DMS79 treated with DMSO at 0.1 percent for 48 hours (cell line): ENCODE results near the gene DLX5.

Source experiments
- DNase-seq: peaks from one replicate; lab custom pipeline; 2025; lab: John Stamatoyannopoulos, UW

Gene DLX5

DNA sequence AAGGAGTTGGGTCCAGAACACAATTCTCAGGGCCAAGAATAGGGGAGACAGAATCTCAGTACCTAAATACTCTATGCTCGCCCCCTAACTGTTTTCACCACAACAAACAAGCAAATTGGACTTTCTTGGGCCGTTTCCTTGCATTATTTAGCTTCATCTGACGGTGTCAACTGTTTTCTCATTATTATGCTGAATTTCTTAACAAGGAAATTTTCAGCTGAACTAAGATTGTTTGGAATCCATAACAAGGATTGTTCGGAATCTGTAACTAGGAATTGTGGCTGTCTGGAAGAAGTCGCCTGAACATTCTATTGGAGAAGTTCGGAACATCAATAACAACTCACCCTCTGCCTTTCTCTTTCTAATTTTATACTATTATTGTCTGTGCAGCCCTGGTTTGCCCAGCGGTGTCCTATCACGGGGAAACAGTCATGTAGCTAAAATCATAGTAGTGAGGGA lies 34.7 kb downstream of the DLX5 start:
- no peak for DNase-seq

DNA sequence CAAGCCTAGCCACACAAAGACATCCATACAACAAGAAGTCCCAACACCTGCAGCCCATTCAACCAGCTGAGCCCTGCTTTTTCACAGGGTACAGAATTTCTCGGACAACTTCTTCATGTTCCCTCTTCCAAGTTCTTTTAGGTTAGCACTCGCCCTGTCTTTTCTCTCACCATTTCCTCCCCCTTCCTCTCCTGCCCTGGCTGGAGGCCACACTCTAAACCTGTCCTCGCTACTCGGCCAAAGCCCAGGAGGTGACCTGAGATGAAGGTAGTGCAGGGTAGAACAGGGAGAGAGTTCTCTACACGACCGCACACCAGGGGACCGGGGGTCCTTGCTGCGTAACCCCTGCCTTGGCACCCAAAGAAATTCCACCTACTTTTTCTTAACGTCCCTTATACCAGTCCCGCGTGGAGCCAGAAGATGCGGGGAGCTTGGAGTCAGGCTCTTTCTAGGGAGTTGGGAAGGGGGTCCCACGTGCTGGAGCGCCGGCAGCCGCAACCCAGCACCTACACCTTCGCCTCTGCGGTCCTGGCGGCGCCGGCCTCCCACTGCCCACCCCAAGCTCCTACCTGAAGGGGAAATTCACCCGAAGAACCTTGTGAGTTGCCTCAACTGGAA lies 35.3 kb downstream of the DLX5 start:
- no peak for DNase-seq

GRCh38 chr7:96987719-96988118 lies 36.9 kb downstream of the DLX5 start:
- DNase-seq = no peak

DNA sequence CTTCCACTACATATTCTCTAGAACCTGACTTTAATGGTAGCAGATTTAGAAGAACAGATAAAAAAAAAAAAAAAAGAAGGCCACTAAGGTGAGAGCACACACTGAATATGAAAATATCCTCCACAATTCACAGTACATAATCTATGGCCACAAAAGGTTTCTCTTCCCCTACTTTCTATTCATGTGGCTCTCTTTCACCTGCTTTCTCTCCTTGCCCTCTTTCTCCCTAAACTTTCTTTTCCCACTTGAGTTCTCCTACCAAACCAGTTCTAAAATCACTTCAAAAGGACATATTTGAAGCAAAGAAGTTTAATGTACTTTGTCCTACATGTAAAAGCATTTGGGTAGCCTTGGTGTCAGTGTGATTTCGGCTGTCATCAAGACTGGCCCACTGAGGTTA lies 37.7 kb downstream of the DLX5 start:
- no peak for DNase-seq

DNA sequence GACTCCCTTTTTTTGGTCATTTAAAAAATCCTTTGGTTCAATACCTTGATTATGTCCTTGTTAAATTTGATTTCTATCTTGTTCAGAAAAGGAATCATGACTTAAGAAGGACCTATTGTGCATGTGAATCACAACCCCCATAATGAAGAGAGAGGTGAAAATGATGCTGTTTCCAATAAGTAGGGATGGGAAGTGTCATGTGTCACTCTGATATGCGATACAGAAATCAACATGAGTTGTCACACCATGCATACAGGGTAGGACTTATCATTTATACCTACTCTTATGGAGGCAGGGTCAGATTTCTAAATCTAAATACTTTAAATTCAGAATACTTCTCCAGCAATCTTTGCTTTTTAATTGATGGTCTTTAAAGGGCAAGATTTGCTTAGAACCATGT lies 38.6 kb downstream of the DLX5 start:
- no peak for DNase-seq

DNA sequence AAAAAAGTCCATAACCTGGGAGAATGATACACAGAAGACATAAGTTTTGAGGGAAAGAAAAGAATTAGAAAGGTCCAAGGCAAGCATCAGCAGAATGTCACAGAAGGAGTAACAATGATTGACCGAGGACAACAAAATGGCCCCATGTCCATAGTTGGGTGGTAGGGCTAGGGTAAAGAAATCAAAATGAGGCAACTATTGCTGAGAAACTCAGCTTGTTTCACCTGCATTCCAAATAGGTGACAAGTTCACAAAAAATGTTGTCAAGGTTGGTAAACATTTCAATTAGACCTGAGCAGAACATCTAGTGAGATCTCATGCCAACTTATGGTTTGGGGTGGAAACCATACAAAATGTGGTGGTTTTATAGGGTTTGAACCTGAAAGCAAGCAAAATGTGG lies 42.0 kb downstream of the DLX5 start:
- DNase-seq = no peak

DNA sequence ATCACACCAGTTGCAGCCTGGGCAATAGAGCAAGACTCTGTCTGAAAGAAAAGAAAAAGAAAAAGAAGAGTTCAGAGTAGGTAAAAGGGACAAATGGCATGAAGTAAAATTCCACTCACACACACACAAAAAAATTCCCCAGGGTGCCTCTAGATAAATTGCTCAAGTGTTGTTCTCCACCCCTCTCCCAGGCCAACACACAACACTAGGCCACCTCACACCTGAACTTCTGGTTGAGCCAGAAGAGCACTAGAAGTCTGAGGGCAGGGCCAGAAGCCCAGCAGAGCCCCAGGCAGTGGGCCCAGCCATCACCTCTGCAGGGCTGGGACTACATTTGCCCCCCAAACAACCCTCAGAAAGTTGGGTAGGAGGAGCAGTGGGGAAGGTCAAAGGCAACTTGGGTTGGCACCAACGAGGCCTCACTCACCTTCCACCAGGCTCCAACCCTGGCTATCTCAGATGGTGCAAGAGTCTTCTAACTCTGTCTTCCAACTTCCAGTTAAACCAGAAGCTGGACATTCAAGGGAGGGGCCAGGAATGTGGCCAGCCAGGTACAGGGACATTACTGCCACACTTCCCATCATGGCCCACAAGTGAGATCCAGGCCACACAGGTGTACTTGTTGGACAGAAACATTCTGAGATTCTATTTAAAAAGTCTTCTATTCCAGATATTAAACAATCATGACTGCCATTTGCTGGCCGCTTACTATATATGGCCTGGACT lies 44.9 kb downstream of the DLX5 start:
- no peak for DNase-seq

DNA sequence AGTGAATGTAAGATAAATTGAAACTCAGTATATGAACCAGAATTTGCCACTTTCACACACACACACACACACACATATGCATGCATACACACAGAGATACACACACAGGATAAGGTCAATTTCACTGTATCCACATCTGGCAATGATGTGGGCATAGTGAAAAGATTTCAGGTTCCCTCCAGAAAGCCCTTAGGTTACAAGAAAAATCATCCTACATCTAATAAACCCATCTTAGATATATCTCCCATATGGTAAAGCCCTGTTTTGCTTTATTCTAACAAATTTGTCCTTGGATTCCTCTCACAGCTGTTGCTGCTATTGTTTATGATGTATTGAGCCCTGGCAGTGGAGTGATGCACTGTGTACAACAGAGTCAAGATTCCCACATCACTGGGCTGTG lies 47.2 kb downstream of the DLX5 start:
- no peak for DNase-seq

DNA sequence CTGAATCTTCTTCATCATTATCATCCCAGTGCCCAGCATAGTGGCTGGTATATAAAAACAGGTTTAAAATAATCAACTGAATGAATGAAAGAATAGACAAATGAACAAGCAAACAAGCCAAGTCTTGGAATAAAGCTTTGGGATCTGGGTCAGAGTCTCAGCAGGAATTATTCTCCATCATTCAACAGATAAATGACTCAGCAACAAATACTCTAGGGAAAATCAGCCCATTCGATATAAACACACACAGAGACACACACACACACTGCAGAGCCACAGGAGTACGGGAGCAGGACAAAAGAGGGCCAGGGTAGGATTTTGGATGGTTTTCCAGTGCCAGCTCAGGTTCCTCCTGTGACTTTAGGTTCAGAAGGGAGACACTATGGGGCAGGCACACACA lies 48.5 kb downstream of the DLX5 start:
- DNase-seq = no peak

DNA sequence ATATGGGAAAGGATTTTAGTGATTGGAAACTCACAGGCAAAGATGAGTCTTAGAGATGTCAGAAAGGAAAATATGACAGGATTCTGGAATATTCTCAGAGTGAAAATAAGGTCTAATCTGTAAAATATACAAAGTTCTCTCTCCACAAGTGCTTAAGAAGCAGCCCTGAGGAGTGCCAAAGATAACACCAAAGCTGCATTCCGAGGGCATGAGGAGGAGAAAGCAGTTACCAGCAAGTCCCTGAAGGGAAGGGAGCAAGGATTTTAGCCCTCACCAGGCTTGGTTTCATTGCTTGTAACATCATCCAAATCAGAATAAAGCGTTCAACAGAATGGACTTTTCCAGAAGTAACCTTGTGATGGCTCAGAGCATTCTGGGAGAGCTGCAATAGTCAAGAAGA lies 50.6 kb downstream of the DLX5 start:
- DNase-seq = no peak

DNA sequence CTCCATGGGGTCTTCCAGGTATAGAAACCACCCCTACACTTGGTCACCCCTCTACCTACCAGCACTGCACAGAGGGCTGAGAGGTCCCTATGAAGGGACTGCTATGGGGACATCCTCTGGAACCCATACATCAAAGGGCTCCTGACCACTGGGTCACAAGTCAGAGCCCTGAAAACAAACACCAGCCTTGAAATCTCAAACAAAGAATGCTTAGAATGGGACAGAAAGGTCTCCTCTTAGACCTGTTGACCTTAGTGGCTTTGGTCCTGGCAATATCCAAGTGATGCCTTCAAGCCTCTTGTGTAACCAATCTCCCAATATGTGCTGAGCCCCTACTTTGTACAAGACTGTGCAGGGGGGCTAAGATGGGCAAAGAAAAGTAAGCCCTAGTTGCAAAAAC lies 53.9 kb downstream of the DLX5 start:
- no peak for DNase-seq
